Panc1 (cell line): Measurements from ENCODE around the gene CXCL11.
"Not testable (repeated sequence)": the region's sequence is repeated elsewhere in the genome, so short reads cannot be mapped to it uniquely, and the experiment has no call there.

Source experiments
- CTCF ChIP-seq: fragments of 450-650 bp; IDR thresholded peaks from 2 replicates; pipeline ENCODE4 v1.5.1; 2017; ENCODE audit warnings: mild to moderate bottlenecking
- POLR2AphosphoS5 ChIP-seq: IDR thresholded peaks from 2 replicates; pipeline ENCODE4 v1.6.1; 2012; ENCODE audit warnings: mild to moderate bottlenecking, low read depth, low read length, moderate library complexity
- TCF7L2 ChIP-seq: IDR thresholded peaks from 2 replicates; pipeline ENCODE4 v1.6.1; 2011; ENCODE audit warnings: mild to moderate bottlenecking, low read depth, low read length, inconsistent platforms

- TF ChIP-seq CTCF, POLR2AphosphoS5, TCF7L2: not testable (repeated sequence)
These were observed 37.2 kb downstream of the CXCL11 start for GRCh38 chr4:75998525-75999147.
